HL-60 (cell line): ENCODE measurements around the gene SPAG17.

Source experiments
- GABPA ChIP-seq: IDR thresholded peaks from 2 replicates; pipeline ENCODE4 v1.6.1; 2012; ENCODE audit warnings: low read depth
- POLR2AphosphoS5 ChIP-seq: IDR thresholded peaks from 2 replicates; pipeline ENCODE4 v1.6.1; 2012; ENCODE audit warnings: low read depth
- SPI1 ChIP-seq: IDR thresholded peaks from 2 replicates; pipeline ENCODE4 v1.6.1; 2012; ENCODE audit warnings: low read depth, mild to moderate bottlenecking, borderline replicate concordance
- TF ChIP-seq, protein P1 (sequence below): IDR thresholded peaks from one replicate; pipeline ENCODE4 v1.5.1; 2011; ENCODE audit warnings: low read length, control low read depth, inconsistent platforms; ENCODE audit not compliant: insufficient read depth
- TF ChIP-seq, protein P2 (sequence below): IDR thresholded peaks from 2 replicates; pipeline ENCODE4 v1.6.1; 2012; ENCODE audit warnings: low read depth; ENCODE audit not compliant: insufficient replicate concordance

DNA sequence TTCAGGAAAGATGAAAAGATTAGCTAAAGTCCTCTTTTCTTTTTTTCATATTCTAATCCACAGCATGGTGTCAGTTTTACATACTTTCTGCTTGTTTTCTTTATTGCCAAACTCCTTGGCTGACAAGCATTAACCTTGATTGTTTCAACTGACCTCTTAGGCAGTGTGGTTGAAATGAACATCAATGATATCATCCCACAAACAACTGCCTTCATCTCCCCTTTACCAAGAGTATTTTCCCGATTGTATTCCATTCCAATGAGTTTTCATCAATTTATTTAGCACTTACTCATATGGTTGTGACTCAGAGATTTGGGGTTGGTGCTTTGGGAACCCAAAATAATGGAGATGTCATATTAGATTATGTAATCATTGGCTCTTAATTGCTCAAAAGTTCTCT, 71.8 kb downstream of the SPAG17 start:
- TF ChIP-seq POLR2AphosphoS5 (no peak), GABPA (no peak), SPI1 (no peak)
- TF ChIP-seq, protein P1, sequence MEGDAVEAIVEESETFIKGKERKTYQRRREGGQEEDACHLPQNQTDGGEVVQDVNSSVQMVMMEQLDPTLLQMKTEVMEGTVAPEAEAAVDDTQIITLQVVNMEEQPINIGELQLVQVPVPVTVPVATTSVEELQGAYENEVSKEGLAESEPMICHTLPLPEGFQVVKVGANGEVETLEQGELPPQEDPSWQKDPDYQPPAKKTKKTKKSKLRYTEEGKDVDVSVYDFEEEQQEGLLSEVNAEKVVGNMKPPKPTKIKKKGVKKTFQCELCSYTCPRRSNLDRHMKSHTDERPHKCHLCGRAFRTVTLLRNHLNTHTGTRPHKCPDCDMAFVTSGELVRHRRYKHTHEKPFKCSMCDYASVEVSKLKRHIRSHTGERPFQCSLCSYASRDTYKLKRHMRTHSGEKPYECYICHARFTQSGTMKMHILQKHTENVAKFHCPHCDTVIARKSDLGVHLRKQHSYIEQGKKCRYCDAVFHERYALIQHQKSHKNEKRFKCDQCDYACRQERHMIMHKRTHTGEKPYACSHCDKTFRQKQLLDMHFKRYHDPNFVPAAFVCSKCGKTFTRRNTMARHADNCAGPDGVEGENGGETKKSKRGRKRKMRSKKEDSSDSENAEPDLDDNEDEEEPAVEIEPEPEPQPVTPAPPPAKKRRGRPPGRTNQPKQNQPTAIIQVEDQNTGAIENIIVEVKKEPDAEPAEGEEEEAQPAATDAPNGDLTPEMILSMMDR, result no peak
- TF ChIP-seq, protein P2, sequence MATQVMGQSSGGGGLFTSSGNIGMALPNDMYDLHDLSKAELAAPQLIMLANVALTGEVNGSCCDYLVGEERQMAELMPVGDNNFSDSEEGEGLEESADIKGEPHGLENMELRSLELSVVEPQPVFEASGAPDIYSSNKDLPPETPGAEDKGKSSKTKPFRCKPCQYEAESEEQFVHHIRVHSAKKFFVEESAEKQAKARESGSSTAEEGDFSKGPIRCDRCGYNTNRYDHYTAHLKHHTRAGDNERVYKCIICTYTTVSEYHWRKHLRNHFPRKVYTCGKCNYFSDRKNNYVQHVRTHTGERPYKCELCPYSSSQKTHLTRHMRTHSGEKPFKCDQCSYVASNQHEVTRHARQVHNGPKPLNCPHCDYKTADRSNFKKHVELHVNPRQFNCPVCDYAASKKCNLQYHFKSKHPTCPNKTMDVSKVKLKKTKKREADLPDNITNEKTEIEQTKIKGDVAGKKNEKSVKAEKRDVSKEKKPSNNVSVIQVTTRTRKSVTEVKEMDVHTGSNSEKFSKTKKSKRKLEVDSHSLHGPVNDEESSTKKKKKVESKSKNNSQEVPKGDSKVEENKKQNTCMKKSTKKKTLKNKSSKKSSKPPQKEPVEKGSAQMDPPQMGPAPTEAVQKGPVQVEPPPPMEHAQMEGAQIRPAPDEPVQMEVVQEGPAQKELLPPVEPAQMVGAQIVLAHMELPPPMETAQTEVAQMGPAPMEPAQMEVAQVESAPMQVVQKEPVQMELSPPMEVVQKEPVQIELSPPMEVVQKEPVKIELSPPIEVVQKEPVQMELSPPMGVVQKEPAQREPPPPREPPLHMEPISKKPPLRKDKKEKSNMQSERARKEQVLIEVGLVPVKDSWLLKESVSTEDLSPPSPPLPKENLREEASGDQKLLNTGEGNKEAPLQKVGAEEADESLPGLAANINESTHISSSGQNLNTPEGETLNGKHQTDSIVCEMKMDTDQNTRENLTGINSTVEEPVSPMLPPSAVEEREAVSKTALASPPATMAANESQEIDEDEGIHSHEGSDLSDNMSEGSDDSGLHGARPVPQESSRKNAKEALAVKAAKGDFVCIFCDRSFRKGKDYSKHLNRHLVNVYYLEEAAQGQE, result no peak
